OCI-LY7 (cell line): ENCODE measurements around the gene RPGRIP1. TPM values are rescaled to one million over a fixed set of nuclear protein-coding genes. Genes with fewer than 3 reads are reported as not detected.

Experiments used
- BruUV-seq: library from RNA; stranded (reverse); fragments of 400-500 nt; replicated peaks from 2 replicates; lab custom pipeline; 2021; lab: Mats Ljungman, UMichigan
- CTCF ChIA-PET: fragments of 300-600 bp; sonication (Branson Sonifier 250); formaldehyde crosslinking; loops from one replicate; lab custom pipeline; 2022; ENCODE audit warnings: antibody characterized with exemption; ENCODE audit not compliant: unreplicated experiment; lab: Charles Lee
- POLR2A ChIA-PET: fragments of 300-600 bp; sonication (Branson Sonifier 250); formaldehyde crosslinking; loops from one replicate; lab custom pipeline; 2022; ENCODE audit warnings: antibody characterized with exemption; lab: Charles Lee
- DNase-seq: peaks from one replicate; pipeline ENCODE4 v3.0.0-alpha.2; 2015; ENCODE audit warnings: low spot score
- H2AFZ ChIP-seq: fragments of 200-600 bp; sonication (generic), shearing (Covaris generic); 2 replicates; pipeline ENCODE4 v1.6.1; 2014; ENCODE audit warnings: mild to moderate bottlenecking, antibody characterized with exemption, low read length, moderate library complexity
- H3K27ac ChIP-seq: fragments of 200-600 bp; sonication (generic); 2 replicates; pipeline ENCODE4 v1.5.1; 2014; ENCODE audit warnings: mixed run types, low read depth, mild to moderate bottlenecking, moderate library complexity, low read length, inconsistent platforms; ENCODE audit not compliant: poor library complexity, severe bottlenecking
- H3K36me3 ChIP-seq: fragments of 200-600 bp; sonication (generic); 2 replicates; pipeline ENCODE4 v1.6.1; 2014; ENCODE audit warnings: mild to moderate bottlenecking, antibody characterized with exemption, low read length, moderate library complexity, mixed read lengths; ENCODE audit not compliant: insufficient read depth
- H3K4me1 ChIP-seq: fragments of 200-600 bp; sonication (generic); 2 replicates; pipeline ENCODE4 v1.5.1; 2014; ENCODE audit warnings: mild to moderate bottlenecking, low read length; ENCODE audit not compliant: insufficient read depth, poor library complexity, severe bottlenecking
- H3K4me2 ChIP-seq: fragments of 200-600 bp; sonication (generic); 2 replicates; pipeline ENCODE4 v1.6.1; 2014; ENCODE audit warnings: mild to moderate bottlenecking, low read length
- H3K4me3 ChIP-seq: fragments of 200-600 bp; sonication (generic); 2 replicates; pipeline ENCODE4 v1.5.1; 2014; ENCODE audit warnings: mild to moderate bottlenecking, low read depth, low read length; ENCODE audit not compliant: poor library complexity, severe bottlenecking
- H3K79me2 ChIP-seq: fragments of 200-600 bp; sonication (generic); 2 replicates; pipeline ENCODE4 v1.6.1; 2016; ENCODE audit warnings: low read depth, mild to moderate bottlenecking, low read length, moderate library complexity, mixed read lengths; ENCODE audit not compliant: insufficient read depth
- H3K9me2 ChIP-seq: fragments of 200-600 bp; sonication (generic); 2 replicates; pipeline ENCODE4 v1.6.1; 2016; ENCODE audit warnings: mild to moderate bottlenecking, low read length, mixed read lengths; ENCODE audit not compliant: insufficient read depth
- H3K9me3 ChIP-seq: fragments of 200-600 bp; sonication (generic); 2 replicates; pipeline ENCODE4 v1.6.1; 2014; ENCODE audit warnings: mild to moderate bottlenecking, mixed run types, low read length, mixed read lengths
- H4K20me1 ChIP-seq: fragments of 200-600 bp; sonication (generic); 2 replicates; pipeline ENCODE4 v1.6.1; 2014; ENCODE audit warnings: mild to moderate bottlenecking, antibody characterized with exemption, low read length, moderate library complexity, mixed read lengths; ENCODE audit not compliant: insufficient read depth
- EZH2phosphoT487 ChIP-seq: fragments of 200-600 bp; sonication (generic); IDR thresholded peaks from 2 replicates; pipeline ENCODE4 v1.6.1; 2018; ENCODE audit warnings: low read depth, borderline replicate concordance, mild to moderate bottlenecking, mixed run types, antibody characterized with exemption, low read length, moderate library complexity, mixed read lengths
- intact Hi-C: fragments of 100-400 bp; cut with micrococcal nuclease; formaldehyde crosslinking; loops from one replicate; pipeline ENCODE4 v1.10.0; 2022; ENCODE audit not compliant: unreplicated experiment
- total RNA-seq, 2 experiments: library from RNA; depleted of rRNA in 1 of 2; stranded (reverse); fragments of >200 nt in 1 of 2; shearing (Covaris generic) in 1 of 2; gene quantifications; 2 replicates each; pipeline ENCODE4 v1.2.3, GENCODE V29; 2014 to 2022
- TF ChIP-seq, protein P1 (sequence below): fragments of 200-600 bp; sonication (generic); conservative IDR thresholded peaks from 2 replicates; pipeline ENCODE4 v1.5.1; 2014; ENCODE audit warnings: mild to moderate bottlenecking, antibody characterized with exemption, low read length, moderate library complexity, mixed read lengths

RPGRIP1 gene
- total RNA-seq, 2 experiments from 2014 or later: 0.13 to 0.51 TPM

DNA sequence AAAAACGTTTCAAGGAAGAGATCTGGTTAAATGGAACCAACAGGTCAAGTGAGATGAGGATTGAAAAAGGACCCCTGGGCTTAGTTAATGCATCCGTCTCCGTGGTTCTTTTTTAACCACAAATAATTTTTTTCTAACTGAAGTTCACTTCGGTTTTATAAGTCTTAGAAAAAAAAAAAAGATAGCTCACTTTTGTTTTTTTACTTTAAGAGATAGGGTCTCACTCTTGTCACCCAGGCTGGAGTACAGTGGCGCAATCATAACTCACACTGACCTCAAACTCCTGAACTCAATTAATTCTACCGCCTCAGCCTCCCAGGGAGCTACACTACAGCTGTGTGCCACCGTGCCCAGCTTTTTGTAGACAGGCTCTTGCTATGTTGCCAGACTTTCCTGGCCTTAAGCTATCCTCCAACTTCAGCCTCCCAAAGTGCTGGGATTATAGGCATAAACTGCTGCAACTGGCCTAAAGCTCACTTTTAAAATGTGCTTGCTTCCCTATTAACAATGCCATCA, 22.4 kb upstream of the RPGRIP1 start:
- no peak overlapping the region for H3K4me2 ChIP-seq
- peaks cover 30% of the 10 kb centered on the region for H3K4me1 ChIP-seq
- no peak for DNase-seq
- intact Hi-C loops: no loop called here
- no peak overlapping the region for H3K4me3 ChIP-seq
- no TSS peak for BruUV-seq
- H3K9me3 ChIP-seq: no peaks in the 10 kb centered on the region
- POLR2A ChIA-PET: interaction anchor here (0.7 to 1.4 kb wide), 3 partner anchors 9 to 1248 kb away, joined by 3 to 6 read pairs (median 3); no protein-coding TSS in a partner anchor
- no peak overlapping the region for H3K27ac ChIP-seq
- H2AFZ ChIP-seq: no peak overlapping the region
- H3K9me2 ChIP-seq: no peaks in the 10 kb centered on the region
- peaks cover 100% of the 10 kb centered on the region for H3K79me2 ChIP-seq
- peaks cover 66% of the 10 kb centered on the region for H4K20me1 ChIP-seq
- peaks cover 99% of the 10 kb centered on the region for H3K36me3 ChIP-seq
- CTCF ChIA-PET: no interaction called here
- no peak for TF ChIP-seq EZH2phosphoT487
- TF ChIP-seq, protein P1, sequence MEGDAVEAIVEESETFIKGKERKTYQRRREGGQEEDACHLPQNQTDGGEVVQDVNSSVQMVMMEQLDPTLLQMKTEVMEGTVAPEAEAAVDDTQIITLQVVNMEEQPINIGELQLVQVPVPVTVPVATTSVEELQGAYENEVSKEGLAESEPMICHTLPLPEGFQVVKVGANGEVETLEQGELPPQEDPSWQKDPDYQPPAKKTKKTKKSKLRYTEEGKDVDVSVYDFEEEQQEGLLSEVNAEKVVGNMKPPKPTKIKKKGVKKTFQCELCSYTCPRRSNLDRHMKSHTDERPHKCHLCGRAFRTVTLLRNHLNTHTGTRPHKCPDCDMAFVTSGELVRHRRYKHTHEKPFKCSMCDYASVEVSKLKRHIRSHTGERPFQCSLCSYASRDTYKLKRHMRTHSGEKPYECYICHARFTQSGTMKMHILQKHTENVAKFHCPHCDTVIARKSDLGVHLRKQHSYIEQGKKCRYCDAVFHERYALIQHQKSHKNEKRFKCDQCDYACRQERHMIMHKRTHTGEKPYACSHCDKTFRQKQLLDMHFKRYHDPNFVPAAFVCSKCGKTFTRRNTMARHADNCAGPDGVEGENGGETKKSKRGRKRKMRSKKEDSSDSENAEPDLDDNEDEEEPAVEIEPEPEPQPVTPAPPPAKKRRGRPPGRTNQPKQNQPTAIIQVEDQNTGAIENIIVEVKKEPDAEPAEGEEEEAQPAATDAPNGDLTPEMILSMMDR: no peak

DNA sequence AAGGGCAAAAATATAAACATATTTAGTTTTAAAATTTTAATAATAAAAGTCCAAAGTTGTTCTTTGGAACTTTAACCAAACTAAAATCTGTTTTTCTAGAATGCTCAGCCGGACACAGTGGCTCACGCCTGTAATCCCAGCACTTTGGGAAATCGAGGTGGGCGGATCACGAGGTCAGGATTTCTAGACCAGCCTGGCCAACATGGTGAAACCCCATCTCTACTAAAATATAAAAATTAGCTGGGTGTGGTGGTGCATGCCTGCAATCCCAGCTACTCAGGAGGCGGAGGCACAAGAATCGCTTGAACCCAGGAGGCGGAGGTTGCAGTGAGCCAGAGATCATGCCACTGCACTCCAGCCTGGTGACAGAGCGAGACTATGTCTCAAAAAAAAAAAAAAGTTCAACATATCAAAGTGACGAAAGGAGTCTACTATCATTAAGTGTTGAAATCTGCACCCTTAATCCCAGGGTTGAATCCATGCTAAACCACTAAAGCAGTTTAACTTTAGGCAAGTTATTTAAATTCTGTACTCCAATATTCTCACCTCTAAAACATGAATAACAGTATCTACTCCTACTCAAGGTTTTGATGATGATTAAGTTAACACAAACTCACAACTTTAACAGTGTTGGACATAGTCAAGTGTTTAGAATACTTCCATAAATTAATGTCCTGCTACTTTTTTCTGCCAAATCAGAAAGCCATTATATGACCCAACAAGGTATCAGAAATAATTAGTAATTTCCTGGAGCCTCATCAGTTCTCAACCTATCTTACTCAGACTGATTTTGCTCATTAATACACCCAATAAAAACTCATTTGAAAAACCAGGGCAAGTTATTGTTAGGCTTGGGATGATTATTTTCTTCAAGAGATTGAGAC, 21.6 kb upstream of the RPGRIP1 start:
- peaks cover 33% of the 10 kb centered on the region for H3K4me1 ChIP-seq
- ChIA-PET CTCF (no interaction called here), POLR2A (interaction anchor here (1.4 kb wide), 1 partner anchor 8 kb away, joined by 6 read pairs; no protein-coding TSS in a partner anchor)
- TF ChIP-seq EZH2phosphoT487: no peak
- TF ChIP-seq, protein P1: no peak
- no TSS peak for BruUV-seq
- no peaks in the 10 kb centered on the region for H3K9me3 ChIP-seq
- DNase-seq: no peak
- no peak overlapping the region for H3K27ac ChIP-seq
- H4K20me1 ChIP-seq: peaks cover 65% of the 10 kb centered on the region
- no peak overlapping the region; the same call in 1 of the 2 replicates for H3K4me2 ChIP-seq
- H3K9me2 ChIP-seq: no peaks in the 10 kb centered on the region
- intact Hi-C loops: no loop called here
- no peak overlapping the region for H3K4me3 ChIP-seq
- peaks cover 100% of the 10 kb centered on the region for H3K79me2 ChIP-seq
- H2AFZ ChIP-seq: no peak overlapping the region
- H3K36me3 ChIP-seq: peaks cover 99% of the 10 kb centered on the region
